ENCODE measurements around the gene ACTL10.
A peak's percentile ranks its signal among the peaks of the same experiment; 100 is the strongest.

The ACTL10 gene

DNA sequence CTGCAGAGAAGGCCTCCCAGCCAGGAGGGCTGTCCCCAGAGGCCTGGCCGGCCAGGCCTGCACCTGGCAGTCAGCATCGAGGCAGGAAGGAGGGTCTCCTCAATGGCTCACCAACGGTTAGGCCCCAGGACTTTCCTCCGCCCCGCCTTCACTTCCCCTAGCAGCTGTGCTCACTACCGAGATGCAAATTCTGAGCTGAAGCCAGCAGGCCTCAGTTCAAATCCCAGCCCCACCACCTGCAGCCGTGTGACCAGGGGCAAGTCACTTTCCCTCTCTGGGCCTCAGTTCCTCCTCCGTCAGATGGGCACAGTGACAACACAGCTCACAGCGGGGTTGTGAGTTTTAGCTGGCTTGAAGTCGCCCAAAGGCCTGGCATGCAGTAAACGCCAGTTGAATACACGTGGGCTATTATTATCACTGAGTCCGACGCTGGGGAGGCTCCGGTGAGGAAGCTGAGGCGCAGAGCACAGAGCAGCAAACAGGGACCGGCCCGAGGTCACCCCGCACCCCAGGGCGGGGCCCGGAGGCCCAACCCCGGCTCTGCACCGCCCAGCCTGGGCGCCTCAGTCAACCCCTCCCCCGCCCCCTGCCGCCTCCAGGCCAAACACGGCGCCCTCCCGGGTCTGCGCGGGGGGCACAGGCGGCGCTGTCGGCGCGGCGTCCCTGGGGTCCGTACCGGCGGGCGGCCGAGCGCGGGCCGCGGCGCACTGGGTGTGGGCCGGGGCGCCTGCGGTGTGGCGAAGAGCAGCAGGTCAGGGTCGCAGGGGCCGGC, 18.8 kb downstream of the ACTL10 start (continued):
- TF ChIP-seq ZNF621 (tag by site-specific recombination; IDR thresholded peaks at IDR 0.05) (no peak), ZNF501 (tag by site-specific recombination; IDR thresholded peaks at IDR 0.05) (no peak), ZNF658 (tag by site-specific recombination; IDR thresholded peaks at IDR 0.05) (no peak), ZNF473 (tag by site-specific recombination; IDR thresholded peaks at IDR 0.05) (no peak), ZNF292 (tag by site-specific recombination; IDR thresholded peaks at IDR 0.05; ENCODE audit: borderline replicate concordance, low read depth) (no peak), ZNF362 (tag by site-specific recombination; IDR thresholded peaks at IDR 0.05) (no peak), ZFP3 (tag by site-specific recombination; IDR thresholded peaks at IDR 0.05; ENCODE audit: low read depth) (no peak), RBAK (tag by site-specific recombination; IDR thresholded peaks at IDR 0.05) (no peak), ZNF239 (tag by site-specific recombination; IDR thresholded peaks at IDR 0.05) (no peak), ZBTB8A (tag by site-specific recombination; IDR thresholded peaks at IDR 0.05) (no peak), HOXD13 (CRISPR knock-in tag; IDR thresholded peaks at IDR 0.05; ENCODE audit: borderline replicate concordance) (no peak), CTCF (tag by site-specific recombination; IDR thresholded peaks at IDR 0.05) (0 out of 2 replicates have a peak, but pooled peaks have one; percentile 8), ZNF155 (tag by site-specific recombination; IDR thresholded peaks at IDR 0.05) (no peak), ZSCAN4 (tag by site-specific recombination; IDR thresholded peaks at IDR 0.05) (no peak), ZBTB21 (tag by site-specific recombination; IDR thresholded peaks at IDR 0.05) (no peak), ZNF19 (tag by site-specific recombination; IDR thresholded peaks at IDR 0.05; ENCODE audit: low read depth) (no peak), ZNF184 (tag by site-specific recombination; IDR thresholded peaks at IDR 0.05) (no peak), ZNF354C (tag by site-specific recombination; IDR thresholded peaks at IDR 0.05; ENCODE audit: borderline replicate concordance, low read depth) (no peak), ZNF664 (tag by site-specific recombination; IDR thresholded peaks at IDR 0.05) (no peak), ZFHX2 (tag by site-specific recombination; conservative IDR thresholded peaks at IDR 0.05) (no peak), ZNF561 (tag by site-specific recombination; IDR thresholded peaks at IDR 0.05; ENCODE audit: borderline replicate concordance) (no peak), ZNF555 (tag by site-specific recombination; conservative IDR thresholded peaks at IDR 0.05) (no peak), ZNF211 (tag by site-specific recombination; IDR thresholded peaks at IDR 0.05; ENCODE audit: low read depth) (no peak), IKZF3 (tag by site-specific recombination; IDR thresholded peaks at IDR 0.05) (no peak)
- TF ChIP-seq, protein P1, sequence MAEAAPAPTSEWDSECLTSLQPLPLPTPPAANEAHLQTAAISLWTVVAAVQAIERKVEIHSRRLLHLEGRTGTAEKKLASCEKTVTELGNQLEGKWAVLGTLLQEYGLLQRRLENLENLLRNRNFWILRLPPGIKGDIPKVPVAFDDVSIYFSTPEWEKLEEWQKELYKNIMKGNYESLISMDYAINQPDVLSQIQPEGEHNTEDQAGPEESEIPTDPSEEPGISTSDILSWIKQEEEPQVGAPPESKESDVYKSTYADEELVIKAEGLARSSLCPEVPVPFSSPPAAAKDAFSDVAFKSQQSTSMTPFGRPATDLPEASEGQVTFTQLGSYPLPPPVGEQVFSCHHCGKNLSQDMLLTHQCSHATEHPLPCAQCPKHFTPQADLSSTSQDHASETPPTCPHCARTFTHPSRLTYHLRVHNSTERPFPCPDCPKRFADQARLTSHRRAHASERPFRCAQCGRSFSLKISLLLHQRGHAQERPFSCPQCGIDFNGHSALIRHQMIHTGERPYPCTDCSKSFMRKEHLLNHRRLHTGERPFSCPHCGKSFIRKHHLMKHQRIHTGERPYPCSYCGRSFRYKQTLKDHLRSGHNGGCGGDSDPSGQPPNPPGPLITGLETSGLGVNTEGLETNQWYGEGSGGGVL (tag by site-specific recombination; IDR thresholded peaks at IDR 0.05) = no peak
- TF ChIP-seq, protein P2, sequence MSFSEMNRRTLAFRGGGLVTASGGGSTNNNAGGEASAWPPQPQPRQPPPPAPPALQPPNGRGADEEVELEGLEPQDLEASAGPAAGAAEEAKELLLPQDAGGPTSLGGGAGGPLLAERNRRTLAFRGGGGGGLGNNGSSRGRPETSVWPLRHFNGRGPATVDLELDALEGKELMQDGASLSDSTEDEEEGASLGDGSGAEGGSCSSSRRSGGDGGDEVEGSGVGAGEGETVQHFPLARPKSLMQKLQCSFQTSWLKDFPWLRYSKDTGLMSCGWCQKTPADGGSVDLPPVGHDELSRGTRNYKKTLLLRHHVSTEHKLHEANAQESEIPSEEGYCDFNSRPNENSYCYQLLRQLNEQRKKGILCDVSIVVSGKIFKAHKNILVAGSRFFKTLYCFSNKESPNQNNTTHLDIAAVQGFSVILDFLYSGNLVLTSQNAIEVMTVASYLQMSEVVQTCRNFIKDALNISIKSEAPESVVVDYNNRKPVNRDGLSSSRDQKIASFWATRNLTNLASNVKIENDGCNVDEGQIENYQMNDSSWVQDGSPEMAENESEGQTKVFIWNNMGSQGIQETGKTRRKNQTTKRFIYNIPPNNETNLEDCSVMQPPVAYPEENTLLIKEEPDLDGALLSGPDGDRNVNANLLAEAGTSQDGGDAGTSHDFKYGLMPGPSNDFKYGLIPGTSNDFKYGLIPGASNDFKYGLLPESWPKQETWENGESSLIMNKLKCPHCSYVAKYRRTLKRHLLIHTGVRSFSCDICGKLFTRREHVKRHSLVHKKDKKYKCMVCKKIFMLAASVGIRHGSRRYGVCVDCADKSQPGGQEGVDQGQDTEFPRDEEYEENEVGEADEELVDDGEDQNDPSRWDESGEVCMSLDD (tag by site-specific recombination; IDR thresholded peaks at IDR 0.05) = no peak
- TF ChIP-seq, protein P3, sequence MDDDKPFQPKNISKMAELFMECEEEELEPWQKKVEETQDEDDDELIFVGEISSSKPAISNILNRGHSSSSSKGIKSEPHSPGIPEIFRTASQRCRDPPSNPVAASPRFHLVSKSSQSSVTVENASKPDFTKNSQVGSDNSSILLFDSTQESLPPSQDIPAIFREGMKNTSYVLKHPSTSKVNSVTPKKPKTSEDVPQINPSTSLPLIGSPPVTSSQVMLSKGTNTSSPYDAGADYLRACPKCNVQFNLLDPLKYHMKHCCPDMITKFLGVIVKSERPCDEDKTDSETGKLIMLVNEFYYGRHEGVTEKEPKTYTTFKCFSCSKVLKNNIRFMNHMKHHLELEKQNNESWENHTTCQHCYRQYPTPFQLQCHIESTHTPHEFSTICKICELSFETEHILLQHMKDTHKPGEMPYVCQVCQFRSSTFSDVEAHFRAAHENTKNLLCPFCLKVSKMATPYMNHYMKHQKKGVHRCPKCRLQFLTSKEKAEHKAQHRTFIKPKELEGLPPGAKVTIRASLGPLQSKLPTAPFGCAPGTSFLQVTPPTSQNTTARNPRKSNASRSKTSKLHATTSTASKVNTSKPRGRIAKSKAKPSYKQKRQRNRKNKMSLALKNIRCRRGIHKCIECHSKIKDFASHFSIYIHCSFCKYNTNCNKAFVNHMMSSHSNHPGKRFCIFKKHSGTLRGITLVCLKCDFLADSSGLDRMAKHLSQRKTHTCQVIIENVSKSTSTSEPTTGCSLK (tag by site-specific recombination; IDR thresholded peaks at IDR 0.05) = no peak
